A549 (cell line): Measurements from ENCODE around the gene RWDD1.

Source experiments
- CHD2 ChIP-seq: fragments of 150-350 bp; IDR thresholded peaks from 2 replicates; pipeline ENCODE4 v1.6.1; 2014; ENCODE audit warnings: low read length; ENCODE audit not compliant: partially characterized antibody
- EP300 ChIP-seq, 2 experiments: fragments of >200 bp; sonication (Bioruptor Twin); formaldehyde crosslinking; IDR thresholded peaks; 2 replicates in 1 of 2; 3 replicates in 1 of 2; pipeline ENCODE4 v1.6.1; 2016 to 2017
- FOXS1 ChIP-seq: fragments of 250-450 bp; sonication (Bioruptor Pico); IDR thresholded peaks from 2 replicates; pipeline ENCODE4 v1.5.0; 2020; ENCODE audit warnings: mild to moderate bottlenecking, moderate library complexity
- JUNB ChIP-seq: fragments of >200 bp; sonication (Bioruptor Twin); formaldehyde crosslinking; IDR thresholded peaks from 2 replicates; pipeline ENCODE4 v1.6.1; 2016
- MAZ ChIP-seq: fragments of 150-350 bp; IDR thresholded peaks from 2 replicates; pipeline ENCODE4 v1.6.1; 2014; ENCODE audit warnings: antibody characterized with exemption, low read depth, low read length, borderline replicate concordance
- POLR2A ChIP-seq: IDR thresholded peaks from 2 replicates; pipeline ENCODE4 v1.6.1; 2012; ENCODE audit warnings: mild to moderate bottlenecking, low read length
- RAD21 ChIP-seq, 2 experiments: fragments of >200 bp in 1 of 2; sonication (Bioruptor Twin) in 1 of 2; formaldehyde crosslinking in 1 of 2; IDR thresholded peaks in 1 of 2; conservative IDR thresholded peaks in 1 of 2; 2 replicates in 1 of 2; 3 replicates in 1 of 2; pipeline ENCODE4 v1.6.1; 2012 to 2018; ENCODE audit warnings: inconsistent platforms in 1 of 2
- SMC3 ChIP-seq: fragments of >200 bp; sonication (Bioruptor Twin); formaldehyde crosslinking; IDR thresholded peaks from 3 replicates; pipeline ENCODE4 v1.6.1; 2018; ENCODE audit warnings: inconsistent platforms
- ZFP36 ChIP-seq: fragments of 450-650 bp; IDR thresholded peaks from 2 replicates; pipeline ENCODE4 v1.6.1; 2014; ENCODE audit warnings: borderline replicate concordance; ENCODE audit not compliant: partially characterized antibody
- TF ChIP-seq, protein P1 (sequence below): fragments of 250-450 bp; sonication (Bioruptor Pico); IDR thresholded peaks from 2 replicates; pipeline ENCODE4 v1.5.0; 2021; ENCODE audit warnings: mild to moderate bottlenecking, moderate library complexity, borderline replicate concordance
- TF ChIP-seq, protein P2 (sequence below): fragments of >200 bp; sonication (Bioruptor Twin); formaldehyde crosslinking; IDR thresholded peaks from 3 replicates; pipeline ENCODE4 v1.5.1; 2016
- TF ChIP-seq, protein P3 (sequence below): IDR thresholded peaks from 2 replicates; pipeline ENCODE4 v1.6.1; 2012

DNA sequence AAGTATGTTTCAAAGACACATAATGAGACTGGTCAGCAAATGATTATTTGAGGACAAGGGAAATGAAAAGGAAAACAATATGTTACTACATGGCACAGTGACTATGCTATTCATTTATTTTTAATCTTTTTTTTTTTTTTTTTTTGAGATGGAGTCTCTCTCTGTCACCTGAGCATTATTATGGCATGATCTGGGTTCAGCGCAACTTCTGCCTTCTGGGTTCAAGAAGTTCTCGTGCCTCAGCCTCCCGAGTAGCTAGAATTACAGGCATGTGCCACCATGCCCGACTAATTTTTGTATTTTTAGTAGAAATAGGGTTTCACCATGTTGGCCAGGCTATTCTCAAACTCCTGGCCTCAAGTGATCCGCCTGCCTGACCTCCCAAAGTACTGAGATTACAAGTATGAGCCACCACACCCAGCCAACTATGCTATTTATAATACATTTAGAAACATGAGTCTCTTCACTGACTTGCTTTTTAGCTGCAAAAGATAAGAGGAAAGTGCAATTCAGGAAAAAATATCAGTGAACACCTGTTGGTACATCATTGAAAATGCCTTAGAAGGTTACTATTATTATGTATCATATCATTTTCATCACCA lies 14.4 kb upstream of the RWDD1 start:
- TF ChIP-seq POLR2A (no peak), FOXS1 (CRISPR knock-in tag) (no peak), RAD21 (conservative IDR thresholded peaks at IDR 0.05 in 1 of 2, IDR thresholded peaks at IDR 0.05 in 1 of 2) (no peak), ZFP36 (no peak), MAZ (no peak), EP300 (IDR thresholded peaks at IDR 0.05) (no peak), CHD2 (no peak), SMC3 (no peak), JUNB (no peak)
- TF ChIP-seq, protein P1, sequence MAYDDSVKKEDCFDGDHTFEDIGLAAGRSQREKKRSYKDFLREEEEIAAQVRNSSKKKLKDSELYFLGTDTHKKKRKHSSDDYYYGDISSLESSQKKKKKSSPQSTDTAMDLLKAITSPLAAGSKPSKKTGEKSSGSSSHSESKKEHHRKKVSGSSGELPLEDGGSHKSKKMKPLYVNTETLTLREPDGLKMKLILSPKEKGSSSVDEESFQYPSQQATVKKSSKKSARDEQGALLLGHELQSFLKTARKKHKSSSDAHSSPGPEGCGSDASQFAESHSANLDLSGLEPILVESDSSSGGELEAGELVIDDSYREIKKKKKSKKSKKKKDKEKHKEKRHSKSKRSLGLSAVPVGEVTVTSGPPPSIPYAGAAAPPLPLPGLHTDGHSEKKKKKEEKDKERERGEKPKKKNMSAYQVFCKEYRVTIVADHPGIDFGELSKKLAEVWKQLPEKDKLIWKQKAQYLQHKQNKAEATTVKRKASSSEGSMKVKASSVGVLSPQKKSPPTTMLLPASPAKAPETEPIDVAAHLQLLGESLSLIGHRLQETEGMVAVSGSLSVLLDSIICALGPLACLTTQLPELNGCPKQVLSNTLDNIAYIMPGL (CRISPR knock-in tag): no peak
- TF ChIP-seq, protein P2, sequence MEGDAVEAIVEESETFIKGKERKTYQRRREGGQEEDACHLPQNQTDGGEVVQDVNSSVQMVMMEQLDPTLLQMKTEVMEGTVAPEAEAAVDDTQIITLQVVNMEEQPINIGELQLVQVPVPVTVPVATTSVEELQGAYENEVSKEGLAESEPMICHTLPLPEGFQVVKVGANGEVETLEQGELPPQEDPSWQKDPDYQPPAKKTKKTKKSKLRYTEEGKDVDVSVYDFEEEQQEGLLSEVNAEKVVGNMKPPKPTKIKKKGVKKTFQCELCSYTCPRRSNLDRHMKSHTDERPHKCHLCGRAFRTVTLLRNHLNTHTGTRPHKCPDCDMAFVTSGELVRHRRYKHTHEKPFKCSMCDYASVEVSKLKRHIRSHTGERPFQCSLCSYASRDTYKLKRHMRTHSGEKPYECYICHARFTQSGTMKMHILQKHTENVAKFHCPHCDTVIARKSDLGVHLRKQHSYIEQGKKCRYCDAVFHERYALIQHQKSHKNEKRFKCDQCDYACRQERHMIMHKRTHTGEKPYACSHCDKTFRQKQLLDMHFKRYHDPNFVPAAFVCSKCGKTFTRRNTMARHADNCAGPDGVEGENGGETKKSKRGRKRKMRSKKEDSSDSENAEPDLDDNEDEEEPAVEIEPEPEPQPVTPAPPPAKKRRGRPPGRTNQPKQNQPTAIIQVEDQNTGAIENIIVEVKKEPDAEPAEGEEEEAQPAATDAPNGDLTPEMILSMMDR: no peak
- TF ChIP-seq, protein P3, sequence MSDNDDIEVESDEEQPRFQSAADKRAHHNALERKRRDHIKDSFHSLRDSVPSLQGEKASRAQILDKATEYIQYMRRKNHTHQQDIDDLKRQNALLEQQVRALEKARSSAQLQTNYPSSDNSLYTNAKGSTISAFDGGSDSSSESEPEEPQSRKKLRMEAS: no peak
